Common myeloid progenitor, CD34-positive (primary cell): Measurements from ENCODE around the gene LNP1.

ENCODE experiments used
- CTCF ChIA-PET: fragments of 350-600 bp; sonication (Branson Sonifier 250); formaldehyde crosslinking; loops from one replicate; lab custom pipeline; 2021; ENCODE audit warnings: antibody characterized with exemption; lab: Charles Lee
- POLR2A ChIA-PET: fragments of 350-600 bp; sonication (Branson Sonifier 250); formaldehyde crosslinking; loops from one replicate; lab custom pipeline; 2021; ENCODE audit warnings: antibody characterized with exemption; lab: Charles Lee
- DNase-seq, 3 donors: peaks; one replicate each; pipeline versions ENCODE4 v3.0.0 to v3.0.0-alpha.2; 2013
- H3K27ac ChIP-seq, 2 experiments: 1 replicate in 1 of 2; 2 replicates in 1 of 2; pipeline ENCODE4 v1.7.0; 2013; ENCODE audit warnings: inconsistent platforms in 2 of 2, low read length in 2 of 2, mild to moderate bottlenecking in 2 of 2, low read depth in 1 of 2, moderate library complexity in 1 of 2; ENCODE audit not compliant: severe bottlenecking in 2 of 2, insufficient read depth in 1 of 2, poor library complexity in 1 of 2
- H3K27me3 ChIP-seq, 5 experiments: replicated peaks in 2 of 5; 1 replicate in 3 of 5; 2 replicates in 2 of 5; pipeline versions ENCODE4 v1.6.1 to v1.7.0; 2013; ENCODE audit warnings: low read length in 4 of 5, mild to moderate bottlenecking in 2 of 5, moderate library complexity in 2 of 5, inconsistent platforms in 1 of 5; ENCODE audit not compliant: insufficient read depth in 5 of 5, control insufficient read depth in 4 of 5
- H3K36me3 ChIP-seq, 4 experiments: 1 replicate in 2 of 4; 2 replicates in 2 of 4; pipeline versions ENCODE4 v1.6.1 to v1.7.0; 2013; ENCODE audit warnings: low read length in 3 of 4, control low read depth in 1 of 4, mild to moderate bottlenecking in 1 of 4; ENCODE audit not compliant: control insufficient read depth in 4 of 4, insufficient read depth in 4 of 4
- H3K4me1 ChIP-seq, 4 experiments: 1 replicate in 3 of 4; 2 replicates in 1 of 4; pipeline versions ENCODE4 v1.6.1 to v1.7.1; 2013; ENCODE audit warnings: low read length in 3 of 4, mild to moderate bottlenecking in 3 of 4, control low read depth in 1 of 4, inconsistent platforms in 1 of 4, moderate library complexity in 1 of 4; ENCODE audit not compliant: control insufficient read depth in 4 of 4, insufficient read depth in 4 of 4; ENCODE audit errors: control extremely low read depth in 1 of 4
- H3K4me3 ChIP-seq, 7 experiments: 1 replicate in 4 of 7; 2 replicates in 3 of 7; pipeline versions ENCODE4 v1.5.1 to v1.7.0; 2013; ENCODE audit warnings: mild to moderate bottlenecking in 7 of 7, low read length in 6 of 7, moderate library complexity in 6 of 7, inconsistent platforms in 2 of 7, low read depth in 2 of 7, control low read depth in 1 of 7; ENCODE audit not compliant: insufficient read depth in 4 of 7, control insufficient read depth in 1 of 7; ENCODE audit errors: extremely low read depth in 1 of 7
- H3K9me3 ChIP-seq, 5 experiments: 1 replicate in 4 of 5; 2 replicates in 1 of 5; pipeline versions ENCODE4 v1.6.1 to v1.7.1; 2013; ENCODE audit warnings: low read length in 4 of 5, mild to moderate bottlenecking in 2 of 5, inconsistent platforms in 1 of 5, low read depth in 1 of 5, moderate library complexity in 1 of 5; ENCODE audit not compliant: control insufficient read depth in 4 of 5, insufficient read depth in 2 of 5; ENCODE audit errors: control extremely low read depth in 1 of 5
- WGBS: methylation state at CpG from one replicate; pipeline ENCODE4 v1.1.5; 2013; ENCODE audit not compliant: insufficient coverage; 5-methylcytosine and 5-hydroxymethylcytosine counted together

LNP1 gene

GRCh38 chr3:100360757-100361496, 40.4 kb upstream of the LNP1 start:
- H3K27me3 ChIP-seq, result no peaks in the 10 kb centered on the region
- H3K4me3 ChIP-seq, result no peak overlapping the region
- no peak for DNase-seq
- ChIA-PET POLR2A (interaction anchor here (0.6 kb wide), 1 partner anchor 1395 kb away, joined by 3 read pairs; no protein-coding TSS in a partner anchor), CTCF (interaction anchor here (0.7 to 2.3 kb wide), 7 partner anchors 8 to 1356 kb away, joined by 3 to 10 read pairs (median 3); partner anchors contain the start of gene NIT2)
- no peak overlapping the region for H3K27ac ChIP-seq
- WGBS, result 100% methylated on average over 2 of the region's 4 CpGs
- no peaks in the 10 kb centered on the region for H3K4me1 ChIP-seq
- H3K36me3 ChIP-seq, result peaks cover 9 to 64% (median 45%) of the 10 kb centered on the region in 4 experiments
- H3K9me3 ChIP-seq, result peaks cover 0 to 7% (median 3%) of the 10 kb centered on the region in 5 experiments

DNA sequence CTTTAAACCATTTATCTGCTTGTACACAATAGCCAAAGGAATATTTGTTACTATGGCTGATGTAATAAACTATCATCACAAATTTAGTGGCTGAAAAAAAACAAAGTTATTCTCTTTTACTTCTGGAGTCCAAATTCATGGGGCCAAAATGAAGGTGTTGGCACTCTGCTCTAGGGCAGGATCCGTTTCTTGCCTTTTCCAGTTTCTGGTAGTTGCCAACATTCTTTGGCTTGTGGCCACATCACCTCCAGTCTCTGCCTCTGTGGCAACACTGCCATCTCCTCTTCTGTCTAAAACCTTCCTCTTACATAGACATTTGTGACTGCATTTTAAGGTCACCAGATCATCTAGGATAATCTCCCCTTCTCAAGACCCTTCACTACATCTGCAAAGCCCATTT, 39.4 kb upstream of the LNP1 start:
- 100% methylated on average over 1 of the region's 1 CpG for WGBS
- no peak for DNase-seq
- Histone ChIP-seq H3K4me3 (no peak overlapping the region), H3K27ac (no peak overlapping the region), H3K27me3 (no peaks in the 10 kb centered on the region), H3K9me3 (peaks cover 0 to 7% (median 3%) of the 10 kb centered on the region in 5 experiments), H3K4me1 (no peaks in the 10 kb centered on the region), H3K36me3 (peaks cover 12 to 67% (median 45%) of the 10 kb centered on the region in 4 experiments)
- ChIA-PET POLR2A (no interaction called here), CTCF (interaction anchor here (0.6 kb wide), 1 partner anchor 34 kb away, joined by 3 read pairs; no protein-coding TSS in a partner anchor)

GRCh38 chr3:100364421-100364820, 36.9 kb upstream of the LNP1 start:
- Histone ChIP-seq H3K9me3 (peaks cover 0 to 7% (median 3%) of the 10 kb centered on the region in 5 experiments), H3K27me3 (no peaks in the 10 kb centered on the region), H3K36me3 (peaks cover 18 to 72% (median 53%) of the 10 kb centered on the region in 4 experiments), H3K27ac (no peak overlapping the region), H3K4me3 (no peak overlapping the region), H3K4me1 (peaks cover 0 to 2% (median 0%) of the 10 kb centered on the region in 4 experiments)
- DNase-seq, result no peak
- ChIA-PET CTCF (interaction anchor here (0.7 kb wide), 1 partner anchor 533 kb away, joined by 3 read pairs; no protein-coding TSS in a partner anchor), POLR2A (no interaction called here)
- WGBS, result 100% methylated on average over 2 of the region's 3 CpGs

DNA sequence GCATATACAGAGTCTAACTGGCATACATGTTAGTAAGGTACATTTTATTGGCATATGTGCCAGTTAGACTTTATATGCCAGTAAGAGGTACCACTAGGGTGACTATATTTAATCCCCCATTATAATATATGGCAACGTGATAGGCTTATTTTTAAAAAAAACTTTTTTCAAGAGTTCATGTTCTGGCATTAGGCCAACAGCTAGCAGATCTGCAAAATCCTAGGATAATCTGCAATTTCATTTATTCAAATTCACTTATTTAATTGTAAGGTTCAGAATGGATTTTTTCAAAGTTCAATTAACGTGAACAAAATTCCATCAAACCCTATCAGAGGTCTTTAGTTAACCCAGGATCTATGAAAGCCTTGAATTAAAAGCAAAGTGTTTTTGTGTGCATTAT, 34.9 kb upstream of the LNP1 start:
- Histone ChIP-seq H3K9me3 (peaks cover 0 to 7% (median 3%) of the 10 kb centered on the region in 5 experiments), H3K4me1 (peaks cover 0 to 2% (median 0%) of the 10 kb centered on the region in 4 experiments), H3K27ac (no peak overlapping the region), H3K4me3 (no peak overlapping the region), H3K36me3 (peaks cover 22 to 76% (median 49%) of the 10 kb centered on the region in 4 experiments), H3K27me3 (no peaks in the 10 kb centered on the region)
- ChIA-PET POLR2A (no interaction called here), CTCF (interaction anchor here (1.3 kb wide), 1 partner anchor 8 kb away, joined by 3 read pairs; no protein-coding TSS in a partner anchor)
- no CpG with 5 or more reads among the region's 2 CpGs for WGBS
- no peak for DNase-seq

GRCh38 chr3:100368441-100368840, 32.9 kb upstream of the LNP1 start:
- H3K4me3 ChIP-seq, result no peak overlapping the region
- peaks cover 27 to 79% (median 47%) of the 10 kb centered on the region in 4 experiments for H3K36me3 ChIP-seq
- no peaks in the 10 kb centered on the region for H3K9me3 ChIP-seq
- no peak for DNase-seq
- H3K4me1 ChIP-seq, result peaks cover 0 to 2% (median 0%) of the 10 kb centered on the region in 4 experiments
- peak overlapping the region in 1 of 2 experiments; percentile 9 for H3K27ac ChIP-seq
- 94% methylated on average over 4 of the region's 8 CpGs for WGBS
- ChIA-PET CTCF (interaction anchor here (1.2 to 2.8 kb wide), 2 partner anchors 9 to 15 kb away, joined by 3 to 10 read pairs; no protein-coding TSS in a partner anchor), POLR2A (no interaction called here)
- no peaks in the 10 kb centered on the region for H3K27me3 ChIP-seq

DNA sequence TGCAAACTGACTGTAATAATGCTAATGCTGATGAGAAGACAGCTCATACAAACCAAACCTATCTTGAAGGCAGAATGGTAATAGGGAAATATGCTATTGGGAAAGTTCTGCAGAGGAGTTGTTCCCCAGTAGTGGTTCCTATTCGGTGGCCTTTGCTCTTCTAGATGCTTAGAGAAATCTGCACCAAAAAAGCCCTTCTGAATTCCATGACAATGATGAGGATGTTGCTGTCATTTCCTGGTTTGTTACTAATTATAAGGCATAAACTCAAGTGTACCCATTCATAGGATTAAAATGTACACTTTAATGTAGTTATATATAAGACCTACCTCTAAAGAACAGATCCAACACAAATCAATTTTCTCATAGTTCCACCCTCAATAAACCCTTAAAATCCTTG, 30.6 kb upstream of the LNP1 start:
- WGBS, result 83% methylated on average over 1 of the region's 1 CpG
- H3K36me3 ChIP-seq, result peaks cover 24 to 77% (median 39%) of the 10 kb centered on the region in 4 experiments
- no peak overlapping the region for H3K4me3 ChIP-seq
- CTCF ChIA-PET, result interaction anchor here (0.7 to 2.8 kb wide), 3 partner anchors 11 to 29 kb away, joined by 3 to 10 read pairs (median 6); no protein-coding TSS in a partner anchor
- POLR2A ChIA-PET, result no interaction called here
- no peaks in the 10 kb centered on the region for H3K27me3 ChIP-seq
- no peak overlapping the region for H3K27ac ChIP-seq
- H3K9me3 ChIP-seq, result no peaks in the 10 kb centered on the region
- peaks cover 0 to 2% (median 0%) of the 10 kb centered on the region in 4 experiments for H3K4me1 ChIP-seq
- no peak for DNase-seq

DNA sequence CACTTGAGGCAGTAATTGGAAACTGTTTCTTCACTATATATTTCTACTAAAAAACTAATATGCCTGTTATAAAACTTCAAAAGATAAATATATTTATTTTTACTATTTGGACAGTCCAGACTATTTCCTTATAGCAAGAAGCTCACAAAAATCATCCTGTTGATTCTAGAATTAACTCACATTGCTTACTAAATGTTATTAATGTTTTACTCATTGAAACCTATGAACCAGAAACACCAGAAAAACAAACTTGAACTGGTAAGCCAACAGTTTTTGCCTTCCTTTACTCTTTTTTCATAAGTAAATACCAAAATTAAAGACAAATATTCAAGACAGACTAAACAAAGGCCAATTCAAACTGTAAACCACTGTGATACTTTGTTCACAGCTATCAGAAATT, 26.8 kb upstream of the LNP1 start:
- Histone ChIP-seq H3K27me3 (no peaks in the 10 kb centered on the region), H3K4me3 (no peak overlapping the region), H3K9me3 (no peaks in the 10 kb centered on the region), H3K27ac (no peak overlapping the region), H3K36me3 (peaks cover 17 to 77% (median 43%) of the 10 kb centered on the region in 4 experiments), H3K4me1 (no peaks in the 10 kb centered on the region)
- DNase-seq, result no peak
- ChIA-PET POLR2A (no interaction called here), CTCF (interaction anchor here (0.6 to 1.7 kb wide), 4 partner anchors 8 to 549 kb away, joined by 3 to 5 read pairs (median 4); no protein-coding TSS in a partner anchor)
